Skeletal muscle tissue (tissue), 4 donors: Measurements from ENCODE around the gene TMEM95. TPM values are rescaled to one million over a fixed set of nuclear protein-coding genes. Genes with fewer than 3 reads are reported as not detected.

Experiments used
- H3K27ac ChIP-seq: one replicate; pipeline ENCODE4 v1.7.0; 2013; ENCODE audit warnings: mild to moderate bottlenecking, low read depth, low read length, inconsistent platforms
- H3K27me3 ChIP-seq, 3 donors: one replicate each; pipeline ENCODE4 v1.7.0; 2013; ENCODE audit warnings: low read length in 3 of 3; ENCODE audit not compliant: control insufficient read depth in 3 of 3, insufficient read depth in 3 of 3
- H3K36me3 ChIP-seq, 3 donors: one replicate each; pipeline ENCODE4 v1.7.0; 2013; ENCODE audit warnings: low read length in 3 of 3; ENCODE audit not compliant: control insufficient read depth in 3 of 3, insufficient read depth in 3 of 3
- H3K4me1 ChIP-seq, 3 donors: one replicate each; pipeline ENCODE4 v1.7.0; 2013; ENCODE audit warnings: low read length in 3 of 3, mild to moderate bottlenecking in 3 of 3; ENCODE audit not compliant: control insufficient read depth in 3 of 3, insufficient read depth in 3 of 3
- H3K4me3 ChIP-seq, 3 donors: one replicate each; pipeline ENCODE4 v1.7.0; 2013; ENCODE audit warnings: low read length in 3 of 3
- H3K9ac ChIP-seq, 3 donors: one replicate each; pipeline ENCODE4 v1.7.0; 2013; ENCODE audit warnings: low read length in 3 of 3, mild to moderate bottlenecking in 3 of 3, moderate library complexity in 2 of 3, low read depth in 1 of 3
- H3K9me3 ChIP-seq, 3 donors: one replicate each; pipeline ENCODE4 v1.7.0; 2013; ENCODE audit warnings: low read length in 3 of 3; ENCODE audit not compliant: control insufficient read depth in 3 of 3
- total RNA-seq: library from RNA; depleted of rRNA; stranded (reverse); fragments of >200 nt; gene quantifications from one replicate; pipeline ENCODE4 v1.2.3, GENCODE V29; 2014
- donor health status: Osteomylitis.

Gene TMEM95
- total RNA-seq, 1 donor from 2014 or later = not detected

DNA sequence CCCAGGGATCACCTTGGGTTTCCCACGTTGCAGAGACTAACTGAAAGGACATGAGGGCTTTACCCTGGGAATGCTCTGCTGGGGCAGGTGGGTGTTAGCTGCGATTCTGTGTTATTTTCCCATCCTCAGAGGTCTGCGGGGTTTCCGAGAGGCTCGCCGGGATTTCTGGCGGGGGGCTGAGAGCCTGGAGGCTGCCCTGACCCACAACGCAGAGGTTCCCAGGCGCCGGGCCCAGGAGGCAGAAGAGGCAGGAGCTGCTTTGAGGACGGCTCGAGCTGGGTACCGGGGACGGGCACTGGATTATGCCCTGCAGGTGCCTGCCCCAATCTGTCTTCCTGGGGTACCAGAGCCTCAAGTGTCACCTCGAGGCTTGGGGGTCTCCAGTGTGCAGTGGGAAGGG, 11.7 kb upstream of the TMEM95 start:
- Histone ChIP-seq H3K9me3 (no peaks in the 10 kb centered on the region), H3K36me3 (no peaks in the 10 kb centered on the region), H3K27ac (no peak overlapping the region), H3K4me3 (no peak overlapping the region), H3K4me1 (peaks cover 17 to 24% (median 19%) of the 10 kb centered on the region in 3 donors), H3K9ac (no peak overlapping the region), H3K27me3 (peaks cover 8 to 25% (median 20%) of the 10 kb centered on the region in 3 donors)

DNA sequence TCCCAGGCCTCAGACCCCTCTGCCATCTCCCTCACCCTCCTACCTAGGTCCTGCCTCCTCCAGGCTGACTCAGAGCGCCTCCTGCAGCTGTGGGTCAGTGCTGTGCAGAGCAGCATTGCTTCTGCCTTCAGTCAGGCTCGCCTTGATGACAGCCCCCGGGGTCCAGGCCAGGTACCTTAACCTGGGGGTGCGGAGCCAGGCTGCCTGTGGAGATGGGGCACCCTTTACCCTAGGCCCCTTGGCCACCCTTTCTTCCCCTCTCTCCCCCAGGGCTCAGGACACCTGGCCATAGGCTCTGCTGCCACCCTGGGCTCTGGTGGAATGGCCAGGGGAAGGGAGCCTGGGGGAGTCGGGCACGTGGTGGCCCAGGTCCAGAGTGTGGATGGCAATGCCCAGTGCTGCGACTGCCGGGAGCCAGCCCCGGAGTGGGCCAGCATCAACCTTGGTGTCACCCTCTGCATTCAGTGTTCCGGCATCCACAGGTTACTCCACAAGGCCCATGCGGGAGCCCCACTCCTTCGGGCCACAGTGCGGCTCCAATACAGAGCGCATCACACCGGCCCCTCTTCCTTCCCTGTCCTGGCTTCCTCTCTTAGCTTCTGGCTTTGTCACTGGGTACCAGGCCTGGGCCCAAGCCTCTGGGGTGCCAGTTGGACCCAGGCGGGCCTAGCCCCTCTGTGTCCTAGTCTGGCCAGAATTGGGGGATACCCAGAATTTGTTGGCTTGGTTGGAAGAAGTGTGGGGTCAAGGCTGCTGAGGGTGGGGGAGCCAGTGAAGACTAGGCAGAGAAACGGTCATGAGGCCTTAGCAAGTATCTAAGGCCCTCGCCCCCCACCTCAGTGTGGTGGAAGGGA, 8.0 kb upstream of the TMEM95 start:
- Histone ChIP-seq H3K27ac (peak overlapping the region; percentile 54), H3K4me1 (peaks cover 35 to 52% (median 43%) of the 10 kb centered on the region in 3 donors)

DNA sequence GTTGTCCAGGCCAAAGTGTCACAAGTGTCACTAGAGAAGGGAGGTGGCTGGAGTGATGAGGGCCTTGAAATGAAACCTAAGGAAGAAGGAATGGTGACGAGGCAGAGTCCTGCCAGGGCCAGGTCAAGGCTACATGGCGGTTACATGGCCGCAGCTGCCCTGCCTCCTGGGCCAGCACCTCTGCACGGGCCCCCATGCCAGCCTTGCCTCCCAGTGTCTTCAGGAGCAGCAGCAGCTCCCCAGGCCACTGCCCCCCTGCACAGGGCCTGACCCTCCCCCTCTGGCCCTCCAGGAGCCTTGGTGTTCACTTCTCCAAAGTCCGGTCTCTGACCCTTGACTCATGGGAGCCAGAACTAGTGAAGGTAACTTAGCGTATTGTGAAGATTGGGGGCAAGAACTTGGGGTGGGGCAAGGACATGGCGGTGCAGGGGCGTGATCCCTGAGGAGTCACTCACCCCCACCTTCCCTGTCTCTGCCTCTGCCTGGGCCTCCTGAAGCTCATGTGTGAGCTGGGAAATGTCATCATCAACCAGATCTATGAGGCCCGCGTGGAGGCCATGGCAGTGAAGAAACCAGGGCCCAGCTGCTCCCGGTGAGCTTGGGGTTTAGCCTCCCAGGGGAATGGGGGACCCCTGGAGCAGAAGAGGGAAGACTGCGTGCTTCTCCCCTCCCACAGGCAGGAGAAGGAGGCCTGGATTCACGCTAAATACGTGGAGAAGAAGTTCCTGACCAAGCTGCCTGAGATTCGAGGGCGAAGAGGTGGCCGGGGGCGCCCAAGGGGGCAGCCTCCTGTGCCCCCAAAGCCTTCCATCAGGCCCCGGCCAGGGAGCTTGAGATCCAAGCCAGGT, 7.1 kb upstream of the TMEM95 start:
- Histone ChIP-seq H3K36me3 (no peaks in the 10 kb centered on the region), H3K9ac (peak overlapping the region in 1 of 3 donors; percentile 25), H3K27ac (peak overlapping the region; percentile 54), H3K9me3 (no peaks in the 10 kb centered on the region), H3K27me3 (peaks cover 0 to 6% (median 3%) of the 10 kb centered on the region in 3 donors), H3K4me3 (no peak overlapping the region), H3K4me1 (peaks cover 41 to 58% (median 49%) of the 10 kb centered on the region in 3 donors)

More for the DNA sequence above, 8.0 kb upstream of the TMEM95 start:
- Histone ChIP-seq H3K36me3 (no peaks in the 10 kb centered on the region), H3K27me3 (peaks cover 3 to 11% (median 6%) of the 10 kb centered on the region in 3 donors), H3K9ac (peak overlapping the region in 2 of 3 donors; percentile 21 to 25), H3K9me3 (no peaks in the 10 kb centered on the region), H3K4me3 (no peak overlapping the region)

DNA sequence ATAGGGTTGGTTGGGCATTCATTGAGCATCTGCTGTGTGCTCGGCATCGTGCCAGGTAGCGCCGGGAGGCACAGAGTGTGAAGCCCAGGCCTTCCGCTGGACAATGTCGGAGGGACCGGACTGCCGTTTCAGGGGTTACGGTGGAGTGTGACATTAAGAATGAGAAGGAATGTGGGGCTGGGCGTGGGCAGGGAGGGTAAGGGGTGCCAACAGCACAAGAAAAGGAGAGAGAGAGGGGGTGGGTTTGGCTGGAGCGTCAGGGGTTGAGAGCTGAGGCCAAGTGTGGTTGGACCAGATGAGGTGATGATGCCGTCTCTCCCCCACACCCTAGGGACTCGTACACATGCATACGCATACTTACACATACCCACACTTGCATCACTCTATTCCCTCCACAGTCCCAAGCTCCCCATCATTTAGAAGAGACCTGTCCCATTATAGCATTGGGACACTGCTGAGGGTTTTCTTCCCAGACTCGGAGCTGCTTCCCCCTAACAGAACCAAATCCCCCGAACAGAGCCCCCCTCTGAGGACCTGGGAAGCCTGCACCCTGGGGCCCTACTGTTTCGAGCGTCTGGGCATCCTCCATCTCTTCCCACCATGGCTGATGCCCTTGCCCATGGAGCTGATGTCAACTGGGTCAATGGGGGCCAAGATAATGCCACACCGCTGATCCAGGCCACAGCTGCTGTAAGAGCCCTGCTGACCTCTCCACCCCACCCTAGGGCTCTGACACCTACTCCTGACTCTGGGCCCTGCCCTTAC, 6.3 kb upstream of the TMEM95 start:
- Histone ChIP-seq H3K4me1 (peaks cover 48 to 66% (median 57%) of the 10 kb centered on the region in 3 donors), H3K27ac (peak overlapping the region; percentile 54), H3K36me3 (no peaks in the 10 kb centered on the region)

DNA sequence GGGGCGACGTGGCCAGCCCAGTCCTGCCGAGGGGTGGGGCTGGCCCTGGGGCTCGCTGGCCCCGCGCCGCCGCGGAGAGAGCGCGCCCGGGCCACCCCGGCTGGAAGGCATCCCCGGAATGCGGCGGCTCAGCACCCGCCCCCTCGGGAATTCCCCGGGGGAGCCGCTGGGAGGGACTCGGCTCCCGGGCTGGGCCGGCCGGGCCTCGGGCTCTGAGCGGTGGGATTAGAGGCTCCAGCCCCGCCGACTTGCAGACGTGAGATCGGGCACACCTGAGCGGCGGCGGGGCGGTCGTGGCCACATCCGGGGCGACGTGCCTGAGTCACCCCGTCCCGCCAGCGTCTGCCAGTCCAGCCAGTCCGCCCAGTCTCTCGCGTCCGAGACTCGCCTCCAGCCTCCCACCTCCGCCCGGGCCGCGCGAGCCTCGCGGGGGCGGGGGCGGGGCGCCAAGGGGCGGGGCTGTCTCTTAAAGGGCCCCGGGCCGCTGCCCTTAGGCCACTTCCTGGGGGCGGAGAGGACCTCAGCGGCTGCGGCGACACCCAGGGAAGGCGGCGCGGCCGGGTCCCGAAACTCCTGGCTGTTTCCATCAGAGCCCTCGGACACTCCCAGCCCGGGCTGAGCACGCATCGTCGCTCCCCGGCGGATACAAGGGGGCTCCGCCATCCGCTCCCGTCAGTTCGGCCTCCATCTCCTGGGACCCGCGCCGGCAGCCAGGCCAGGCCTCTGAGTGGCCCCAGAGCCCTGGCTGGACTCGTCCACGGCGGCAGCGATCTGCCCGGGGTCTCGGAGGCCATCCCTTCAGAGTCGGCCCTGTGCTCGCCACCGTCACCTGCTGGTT, 3.1 kb upstream of the TMEM95 start, which contains the start of gene KCTD11:
Gene KCTD11 (plus strand): TSS at position 498 of the 838 bp plus-strand sequence.
- Histone ChIP-seq H3K9ac (peak within 1 kb of the TSS; percentile 92 to 99 (median 98)), H3K36me3 (no peaks in the 10 kb centered on the region), H3K27me3 (no peaks in the 10 kb centered on the region), H3K9me3 (no peaks in the 10 kb centered on the region), H3K4me3 (peak within 1 kb of the TSS; percentile 79 to 90 (median 80)), H3K4me1 (peaks cover 48 to 85% (median 70%) of the 10 kb centered on the region in 3 donors), H3K27ac (peak within 1 kb of the TSS; percentile 98)

More for the DNA sequence above, 6.3 kb upstream of the TMEM95 start:
- peak overlapping the region in 1 of 3 donors; percentile 57 for H3K9ac ChIP-seq
- H3K9me3 ChIP-seq = no peaks in the 10 kb centered on the region
- peaks cover 0 to 3% (median 0%) of the 10 kb centered on the region in 3 donors for H3K27me3 ChIP-seq
- H3K4me3 ChIP-seq = peak overlapping the region in 2 of 3 donors; percentile 9 to 13

DNA sequence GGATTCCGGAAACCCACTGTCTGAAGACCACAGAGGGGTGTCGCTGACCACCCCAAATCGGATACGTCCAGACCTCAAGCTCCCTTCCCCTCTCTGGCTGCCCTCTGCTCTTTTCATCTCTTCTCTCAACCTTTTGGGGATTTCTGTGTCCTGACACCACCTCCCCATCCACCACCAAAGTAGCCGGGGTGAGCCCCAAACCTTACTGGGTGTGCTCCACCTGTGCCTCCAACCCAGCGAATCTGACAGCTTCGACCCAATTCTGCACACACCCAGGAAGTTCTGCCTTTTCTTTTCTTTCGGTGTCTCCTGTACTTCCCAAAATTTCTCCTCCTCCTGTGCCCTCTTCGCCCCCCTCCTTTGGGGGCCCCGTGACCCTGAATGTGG, 2.5 kb upstream of the TMEM95 start:
- no peaks in the 10 kb centered on the region for H3K9me3 ChIP-seq
- peak overlapping the region; percentile 78 to 90 (median 80) for H3K4me3 ChIP-seq
- peaks cover 46 to 83% (median 63%) of the 10 kb centered on the region in 3 donors for H3K4me1 ChIP-seq
- no peaks in the 10 kb centered on the region for H3K36me3 ChIP-seq
- no peaks in the 10 kb centered on the region for H3K27me3 ChIP-seq
- peak overlapping the region; percentile 92 to 99 (median 92) for H3K9ac ChIP-seq
- H3K27ac ChIP-seq = peak overlapping the region; percentile 98

DNA sequence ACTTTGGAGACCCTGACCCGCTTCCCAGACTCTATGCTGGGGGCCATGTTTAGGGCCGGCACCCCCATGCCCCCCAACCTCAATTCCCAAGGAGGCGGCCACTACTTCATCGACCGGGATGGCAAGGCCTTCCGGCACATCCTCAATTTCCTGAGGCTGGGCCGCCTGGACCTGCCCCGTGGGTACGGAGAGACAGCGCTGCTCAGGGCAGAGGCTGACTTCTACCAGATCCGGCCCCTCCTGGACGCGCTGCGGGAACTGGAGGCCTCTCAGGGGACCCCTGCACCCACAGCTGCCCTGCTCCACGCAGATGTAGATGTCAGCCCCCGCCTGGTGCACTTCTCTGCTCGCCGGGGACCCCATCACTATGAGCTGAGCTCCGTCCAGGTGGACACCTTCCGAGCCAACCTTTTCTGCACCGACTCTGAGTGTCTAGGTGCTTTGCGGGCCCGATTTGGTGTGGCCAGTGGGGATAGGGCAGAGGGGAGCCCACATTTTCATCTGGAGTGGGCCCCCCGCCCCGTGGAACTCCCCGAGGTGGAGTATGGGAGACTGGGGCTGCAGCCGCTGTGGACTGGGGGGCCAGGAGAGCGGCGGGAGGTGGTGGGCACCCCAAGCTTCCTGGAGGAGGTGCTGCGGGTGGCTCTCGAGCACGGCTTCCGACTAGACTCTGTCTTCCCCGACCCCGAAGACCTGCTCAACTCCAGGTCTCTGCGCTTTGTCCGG, 1.9 kb upstream of the TMEM95 start:
- Histone ChIP-seq H3K9me3 (no peaks in the 10 kb centered on the region), H3K27ac (peak overlapping the region; percentile 98), H3K36me3 (no peaks in the 10 kb centered on the region), H3K9ac (peak overlapping the region; percentile 92 to 99 (median 92)), H3K4me3 (peak overlapping the region; percentile 78 to 90 (median 80)), H3K27me3 (no peaks in the 10 kb centered on the region), H3K4me1 (peaks cover 41 to 81% (median 61%) of the 10 kb centered on the region in 3 donors)

DNA sequence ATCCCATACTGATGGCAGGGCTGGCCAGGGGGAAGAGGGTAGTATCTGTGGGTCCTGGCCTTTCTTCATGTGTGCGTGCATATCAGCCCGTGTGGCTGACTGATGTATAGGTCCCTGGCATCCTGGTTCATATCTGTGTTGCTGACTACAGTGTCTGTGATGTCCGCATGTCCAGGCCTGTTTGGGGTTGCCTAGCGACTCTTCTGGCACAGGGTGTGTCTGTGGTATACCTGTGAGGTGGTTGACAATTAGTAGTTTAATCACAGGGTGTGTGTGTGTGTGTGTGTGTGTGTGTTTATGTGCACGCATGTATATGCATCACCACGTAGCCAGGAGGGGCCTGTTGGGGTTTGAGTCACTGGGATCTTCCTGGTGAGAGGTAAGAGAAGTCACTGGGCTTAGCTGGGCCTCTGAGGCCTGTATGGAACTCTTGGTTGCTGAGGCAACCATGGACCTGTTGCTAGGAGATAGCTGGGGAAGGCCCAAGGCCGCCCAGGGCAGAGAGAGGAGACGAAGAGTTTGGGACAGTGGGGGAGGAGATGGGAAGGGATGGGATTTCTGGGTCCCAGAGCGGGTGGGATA, 603 bp upstream of the TMEM95 start:
- H3K36me3 ChIP-seq = no peaks in the 10 kb centered on the region
- peaks cover 31 to 68% (median 50%) of the 10 kb centered on the region in 3 donors for H3K4me1 ChIP-seq
- peak overlapping the region in 1 of 3 donors; percentile 55 for H3K9ac ChIP-seq
- no peak overlapping the region for H3K27ac ChIP-seq
- H3K9me3 ChIP-seq = no peaks in the 10 kb centered on the region
- H3K27me3 ChIP-seq = no peaks in the 10 kb centered on the region
- H3K4me3 ChIP-seq = peak overlapping the region in 1 of 3 donors; percentile 40
